ENCODE data around the gene ERN2. TPM values are rescaled to one million over a fixed set of nuclear protein-coding genes. Genes with fewer than 3 reads are reported as not detected.

Gene ERN2
- total and polyA plus RNA-seq, 9 of the 15 experiments (the other 6 are each of a cell fraction or from before 2014, with no cell fraction given) = 0.07 to 1.5 (median 0.51) TPM; not detected in 3

- no peak for TF ChIP-seq CUX1 (CRISPR knock-in tag; IDR thresholded peaks at IDR 0.05)
- TF ChIP-seq HDAC6 (IDR thresholded peaks at IDR 0.05; ENCODE audit: low read depth, low read length) = no peak
- no peak for TF ChIP-seq RBM34 (IDR thresholded peaks at IDR 0.05; ENCODE audit: borderline replicate concordance, insufficient read depth, low read length)
- TF ChIP-seq ZKSCAN3 (CRISPR knock-in tag; IDR thresholded peaks at IDR 0.05) = no peak
- no peak for TF ChIP-seq CBX3 (IDR thresholded peaks at IDR 0.05; ENCODE audit: borderline replicate concordance in 1 of 2, low read length in 2 of 2)
- no peak for TF ChIP-seq ZNF398 (CRISPR knock-in tag; IDR thresholded peaks at IDR 0.05)
- no peak for TF ChIP-seq ZNF24 (IDR thresholded peaks at IDR 0.05)
- TF ChIP-seq ZNF830 (CRISPR knock-in tag; IDR thresholded peaks at IDR 0.05) = no peak
- TF ChIP-seq ZNF695 (CRISPR knock-in tag; IDR thresholded peaks at IDR 0.05) = no peak
- TF ChIP-seq SREBF1 (IDR thresholded peaks at IDR 0.05; ENCODE audit: borderline replicate concordance, low read depth, low read length) = no peak
- no peak for TF ChIP-seq FOXP4 (CRISPR knock-in tag; IDR thresholded peaks at IDR 0.05; ENCODE audit: borderline replicate concordance)
- TF ChIP-seq RFX1 (IDR thresholded peaks at IDR 0.05) = no peak
- TF ChIP-seq TAF1 (IDR thresholded peaks at IDR 0.05; ENCODE audit: control insufficient read depth, extremely low read depth, insufficient read depth, low read length, severe bottlenecking) = no peak
- no peak for TF ChIP-seq TBP (optimal IDR thresholded peaks at IDR 0.05; ENCODE audit: low read depth, low read length)
- TF ChIP-seq ZNF324 (CRISPR knock-in tag; IDR thresholded peaks at IDR 0.05) = no peak
Measured at GRCh38 chr16:23734176-23734893, 21.3 kb upstream of the ERN2 start (continued).
